Activated T-cell treated with anti-CD3 and anti-CD28 coated beads, Interleukin-2, amount 50 U/mL, for 4 hours (primary cell): ENCODE measurements around the gene CACNA1F. TPM values are rescaled to one million over a fixed set of nuclear protein-coding genes. Genes with fewer than 3 reads are reported as not detected.

Source experiments
- ATAC-seq, 2 donors: fragments of 200-7000 bp; cut with Tn5 transposase; one replicate each; pipeline ENCODE4 v1.10.0; 2021
- DNase-seq: peaks from one replicate; pipeline ENCODE4 v3.0.0-alpha.2; 2020
- H3K27me3 Mint-ChIP-seq: one replicate; pipeline ENCODE4 v1.8.0; 2021; ENCODE audit warnings: low read depth, mixed read lengths
- H3K36me3 Mint-ChIP-seq: one replicate; pipeline ENCODE4 v1.8.0; 2022; ENCODE audit warnings: mixed read lengths; ENCODE audit not compliant: insufficient read depth
- H3K4me1 Mint-ChIP-seq: one replicate; pipeline ENCODE4 v1.8.0; 2021; ENCODE audit warnings: low read depth, mixed read lengths
- H3K4me3 Mint-ChIP-seq: one replicate; pipeline ENCODE4 v1.8.0; 2021; ENCODE audit warnings: mild to moderate bottlenecking, moderate library complexity, mixed read lengths
- H3K9me3 Mint-ChIP-seq: one replicate; pipeline ENCODE4 v1.8.0; 2021; ENCODE audit warnings: mixed read lengths
- total RNA-seq, 3 donors: library from RNA; stranded (reverse); gene quantifications; one replicate each; pipeline ENCODE4 v1.2.1, GENCODE V29; 2021

Gene CACNA1F
- total RNA-seq, 3 donors from 2014 or later: 0.13 to 0.19 TPM; not detected in 1

DNA sequence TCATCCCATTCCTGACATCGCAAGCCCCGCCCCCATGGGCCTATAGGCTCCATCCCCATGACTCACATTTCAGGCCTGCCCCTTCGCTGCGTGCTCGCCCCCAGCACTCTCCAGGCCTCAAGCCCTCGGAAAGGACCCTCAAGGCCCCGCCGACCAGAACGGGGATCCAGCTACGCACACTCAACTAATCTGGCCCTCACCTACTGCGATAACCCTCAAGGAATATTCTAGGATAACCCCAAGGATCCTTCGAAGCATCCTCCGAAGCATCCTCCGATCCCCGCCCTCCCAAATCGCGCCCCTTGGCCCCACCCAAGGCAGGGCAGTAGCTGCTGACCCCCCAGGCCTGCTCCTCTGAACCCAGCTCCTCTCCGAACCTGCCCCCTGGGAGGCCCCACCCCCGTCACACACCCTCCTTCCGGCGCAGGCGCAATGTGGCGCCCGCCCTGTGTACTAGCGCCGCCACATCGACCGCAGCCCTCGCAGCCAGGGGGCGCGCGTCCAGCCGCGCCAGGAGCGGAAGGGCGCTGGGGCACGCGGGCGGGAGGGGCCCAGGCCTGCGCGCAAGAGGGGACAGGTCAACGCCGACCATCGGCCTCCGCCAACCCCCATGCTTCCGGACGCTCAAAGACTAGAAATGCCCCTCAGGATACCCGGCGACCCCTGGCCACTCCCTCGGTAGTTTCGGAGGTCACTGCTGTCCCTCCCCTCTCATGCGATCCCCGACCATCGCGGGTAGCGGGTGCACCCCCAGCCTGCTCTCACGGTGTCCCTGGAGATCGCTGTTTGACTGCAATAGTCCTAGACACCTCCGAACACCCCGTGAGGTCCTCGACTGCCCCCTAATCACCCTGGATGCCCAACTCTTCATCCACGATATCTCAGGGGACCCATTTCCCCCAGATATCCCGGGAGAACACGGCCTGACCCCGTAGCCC is 77.0 kb downstream of the CACNA1F start:
- peak; percentile 92 to 94 for ATAC-seq
- peak; percentile 79 for DNase-seq
- H3K27me3 Mint-ChIP-seq: no peaks in the 10 kb centered on the region
- no peaks in the 10 kb centered on the region for H3K9me3 Mint-ChIP-seq
- no peaks in the 10 kb centered on the region for H3K36me3 Mint-ChIP-seq
- H3K4me3 Mint-ChIP-seq: peak overlapping the region; percentile 84
- peaks cover 16% of the 10 kb centered on the region for H3K4me1 Mint-ChIP-seq

GRCh38 chrX:49155243-49155899 is 77.8 kb downstream of the CACNA1F start:
- DNase-seq: no peak
- no peaks in the 10 kb centered on the region for H3K9me3 Mint-ChIP-seq
- H3K36me3 Mint-ChIP-seq: no peaks in the 10 kb centered on the region
- H3K4me3 Mint-ChIP-seq: peak overlapping the region; percentile 84
- H3K27me3 Mint-ChIP-seq: no peaks in the 10 kb centered on the region
- peaks cover 16% of the 10 kb centered on the region for H3K4me1 Mint-ChIP-seq
- ATAC-seq: peak; percentile 12 to 25

Other genes with a start within 250 kb of the CACNA1F start
- gene GRIPAP1, start 231.1 kb downstream of the CACNA1F start, total RNA-seq: 10 to 100 TPM; 42.2 to 58.1 (median 44.1) TPM
- gene TFE3, start 190.0 kb downstream of the CACNA1F start, total RNA-seq: 10 to 100 TPM; 22.8 to 28.8 (median 23.4) TPM
- 1 to 10 TPM; 3.3 to 4.2 (median 4.0) TPM for gene CCDC120, start 174.3 kb downstream of the CACNA1F start, total RNA-seq
- gene PRAF2, start 159.3 kb downstream of the CACNA1F start, total RNA-seq: 10 to 100 TPM; 10.5 to 12.7 (median 11.4) TPM
- gene WDR45, start 153.5 kb downstream of the CACNA1F start, total RNA-seq: 10 to 100 TPM; 31.0 to 37.9 (median 36.5) TPM
- 10 to 100 TPM; 21.2 to 28.4 (median 24.6) TPM for gene GPKOW, start 109.6 kb downstream of the CACNA1F start, total RNA-seq
- 1 to 10 TPM in 1 of 3 donors, under 1 TPM in 2; 0.81 to 1.6 (median 0.84) TPM for gene MAGIX, start 70.6 kb downstream of the CACNA1F start, total RNA-seq
- gene PLP2, start 61.4 kb downstream of the CACNA1F start, total RNA-seq: 100 to 1,000 TPM; 111 to 134 (median 126) TPM
- 10 to 100 TPM in 2 of 3 donors, 1 to 10 TPM in 1; 9.2 to 11.7 (median 10.3) TPM for gene PRICKLE3, start 47.0 kb downstream of the CACNA1F start, total RNA-seq
- gene SYP, start 33.1 kb downstream of the CACNA1F start, total RNA-seq: 1 to 10 TPM; 3.1 to 5.3 (median 3.8) TPM
- gene CCDC22, start 2.1 kb upstream of the CACNA1F start, total RNA-seq: 10 to 100 TPM; 22.7 to 23.4 (median 22.8) TPM
- 10 to 100 TPM; 14.7 to 18.5 (median 16.1) TPM for gene FOXP3, start 31.4 kb upstream of the CACNA1F start, total RNA-seq
- 1 to 10 TPM; 2.4 to 3.4 (median 3.1) TPM for gene PPP1R3F, start 36.5 kb upstream of the CACNA1F start, total RNA-seq
- not detected for gene GAGE10, start 70.3 kb upstream of the CACNA1F start, total RNA-seq
- gene GAGE12J, start 88.7 kb upstream of the CACNA1F start, total RNA-seq: not detected
- not detected for gene GAGE13, start 98.2 kb upstream of the CACNA1F start, total RNA-seq